Fibroblast of skin of back (primary cell): ENCODE results near the gene SETD2.

Experiments used
- DNase-seq: peaks from one replicate; pipeline ENCODE4 v3.0.0-alpha.2; 2013

The SETD2 gene

DNA sequence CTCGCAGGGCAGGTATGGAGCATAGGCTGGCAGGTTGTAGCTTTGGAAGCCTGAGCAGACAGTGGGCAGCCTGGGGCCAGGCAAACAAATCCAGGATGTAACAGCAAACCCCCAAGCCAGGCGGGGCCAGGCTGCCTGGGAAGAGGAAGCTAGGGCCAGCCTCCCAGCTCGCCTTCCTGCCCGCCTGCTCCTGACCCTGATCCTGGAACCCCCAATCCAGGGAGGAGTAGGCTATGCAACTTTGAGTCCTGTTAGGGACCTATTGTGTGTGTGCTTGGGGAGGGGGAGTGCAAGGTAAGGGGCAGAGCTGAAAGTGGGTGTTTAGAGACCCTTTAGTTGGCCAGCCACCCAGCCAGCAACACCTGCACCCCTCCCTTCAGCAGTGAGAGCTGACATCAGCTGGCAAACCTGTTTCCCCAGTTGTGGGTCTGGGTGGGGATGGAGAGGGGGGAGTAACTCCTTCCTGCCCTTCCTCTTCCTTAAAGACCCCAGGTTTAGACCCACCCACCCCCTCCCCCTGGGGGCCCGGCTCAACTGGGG, 181.9 kb downstream of the SETD2 start:
- no peak for DNase-seq

- no peak for DNase-seq
Observed at GRCh38 chr3:46979958-46980497, 183.9 kb downstream of the SETD2 start.

DNA sequence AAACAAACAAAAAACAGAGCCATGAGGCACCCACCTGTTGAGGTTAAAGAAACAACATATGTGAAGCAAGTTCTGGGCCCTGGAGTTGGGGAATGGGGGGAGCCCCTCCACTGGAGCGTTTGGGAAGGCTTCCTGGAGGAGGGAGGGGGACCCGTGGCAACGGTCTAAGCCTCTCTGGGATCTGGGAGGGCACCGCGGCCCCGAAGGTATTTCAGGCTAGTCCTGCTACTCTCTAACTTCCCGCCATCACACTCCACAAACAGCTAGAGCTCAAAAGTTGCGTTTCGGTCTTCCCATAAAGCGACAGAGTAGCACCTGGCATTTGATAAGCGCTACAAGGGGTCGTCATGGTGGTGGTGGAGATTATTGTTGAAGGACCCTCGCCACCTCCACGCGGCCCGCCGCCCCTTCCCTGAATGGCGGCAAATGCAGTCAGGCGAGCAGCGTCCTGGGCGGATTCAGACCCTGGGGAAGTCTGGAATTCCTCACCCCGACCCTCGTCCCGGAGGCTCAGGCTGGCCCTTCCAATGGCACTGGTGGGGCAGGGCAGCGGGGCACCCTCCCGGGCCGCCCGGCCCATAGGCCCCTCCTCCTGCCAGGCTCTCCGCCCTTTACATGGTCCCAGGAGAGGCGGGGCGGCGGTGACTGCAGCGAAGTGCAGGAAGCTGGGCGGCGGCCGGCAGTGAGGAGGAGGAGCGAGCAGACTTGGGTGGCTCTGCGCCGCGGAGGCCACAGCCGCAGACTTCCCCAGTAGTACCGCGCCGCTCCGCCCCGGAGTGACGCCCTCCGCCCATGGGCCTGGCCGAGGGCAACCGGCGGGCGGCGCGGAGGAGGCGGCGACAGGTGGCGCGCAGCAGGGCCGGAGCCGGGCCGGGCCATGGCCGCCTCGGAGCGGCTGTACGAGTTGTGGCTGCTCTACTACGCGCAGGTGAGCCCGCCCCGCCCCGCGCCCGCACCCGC, 184.6 kb downstream of the SETD2 start, which contains the start of gene NBEAL2:
NBEAL2 (plus strand) TSS at position 682 of the 960 bp plus-strand sequence; CDS start at position 878, 196 bp downstream.
- peak; percentile 93 for DNase-seq

DNA sequence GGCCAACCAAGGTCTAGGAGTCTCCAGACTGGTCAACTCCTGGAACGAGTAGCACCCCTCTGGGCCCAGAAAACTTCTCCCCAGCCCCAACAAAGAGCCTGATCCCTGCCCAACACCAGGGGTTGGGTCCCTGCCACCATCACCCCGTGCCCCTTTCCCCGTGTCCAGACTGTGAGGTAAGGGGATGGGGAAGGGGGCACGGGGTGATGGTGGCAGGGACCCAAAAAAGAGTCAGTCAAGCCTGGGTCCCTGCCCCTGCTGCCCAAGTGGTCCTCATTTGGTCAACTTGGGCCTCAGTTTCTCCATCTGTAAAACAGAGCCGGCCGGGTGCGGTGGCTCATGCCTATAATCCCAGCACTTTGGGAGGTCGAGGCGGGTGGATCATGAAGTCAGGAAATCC, 185.5 kb downstream of the SETD2 start:
- DNase-seq, result no peak

DNA sequence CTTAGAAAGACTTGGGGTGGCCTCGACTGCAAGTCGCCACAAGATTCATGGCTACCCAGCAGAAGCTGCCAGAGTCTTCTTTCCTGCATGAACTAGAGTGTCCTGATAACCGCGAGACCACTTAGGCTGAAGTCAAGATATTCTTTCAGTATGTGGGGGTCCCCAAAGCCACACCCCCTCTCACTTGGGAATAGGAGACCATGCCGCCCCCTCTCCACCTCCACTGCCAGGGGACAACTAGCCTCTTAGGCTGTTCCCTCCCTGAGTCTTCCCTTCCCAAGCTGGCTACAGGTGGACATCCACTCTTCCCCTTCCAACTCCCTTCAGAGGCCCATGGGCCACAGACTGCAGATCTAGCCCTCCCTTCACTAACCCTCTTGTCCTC, 186.1 kb downstream of the SETD2 start:
- no peak for DNase-seq

DNA sequence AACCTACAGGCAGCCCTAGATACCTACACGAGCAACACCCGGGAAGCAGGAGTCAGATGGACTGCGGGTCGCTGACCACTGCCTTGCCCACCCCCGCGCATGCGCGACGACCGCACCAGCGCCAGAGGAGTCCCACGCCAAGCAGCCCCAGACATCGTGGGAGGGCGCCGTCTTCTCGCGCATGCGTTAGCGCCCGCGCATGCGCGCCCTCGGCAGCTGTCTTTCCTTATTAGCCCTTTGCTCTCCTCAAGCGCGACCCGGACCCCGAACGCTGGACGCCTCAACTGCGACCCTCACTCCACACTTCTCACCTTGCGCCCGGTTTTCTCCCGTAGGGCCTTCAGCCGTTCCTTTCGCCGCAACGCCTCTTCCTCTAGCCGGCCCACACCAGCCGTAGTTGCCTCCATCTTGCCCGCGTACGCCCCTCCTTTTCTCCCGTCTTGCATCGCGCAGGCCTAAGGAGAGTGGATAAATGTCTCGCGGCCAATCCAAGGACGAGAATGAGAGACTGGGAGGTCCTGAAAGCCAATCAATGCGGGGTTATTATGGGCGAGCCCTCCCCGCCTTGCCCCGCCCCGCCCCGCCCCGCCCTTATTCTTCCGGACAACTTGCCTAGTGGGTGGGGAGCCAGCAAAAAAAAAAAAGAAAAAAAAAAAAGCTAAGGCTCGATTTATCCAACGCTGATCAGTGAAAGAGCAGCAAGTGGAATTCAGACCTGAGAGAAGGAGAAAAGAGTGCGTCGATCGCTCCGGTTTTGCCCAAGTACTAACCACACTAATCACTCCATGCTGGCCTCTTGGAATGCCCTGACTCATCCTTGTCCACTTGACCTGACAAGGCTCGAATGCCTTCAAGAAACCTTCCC, 187.4 kb downstream of the SETD2 start, which contains the start of gene CCDC12:
CCDC12 (minus strand) TSS at position 420 of the 865 bp plus-strand sequence; CDS start at position 407, 13 bp downstream.
- peak; percentile 100 for DNase-seq

DNA sequence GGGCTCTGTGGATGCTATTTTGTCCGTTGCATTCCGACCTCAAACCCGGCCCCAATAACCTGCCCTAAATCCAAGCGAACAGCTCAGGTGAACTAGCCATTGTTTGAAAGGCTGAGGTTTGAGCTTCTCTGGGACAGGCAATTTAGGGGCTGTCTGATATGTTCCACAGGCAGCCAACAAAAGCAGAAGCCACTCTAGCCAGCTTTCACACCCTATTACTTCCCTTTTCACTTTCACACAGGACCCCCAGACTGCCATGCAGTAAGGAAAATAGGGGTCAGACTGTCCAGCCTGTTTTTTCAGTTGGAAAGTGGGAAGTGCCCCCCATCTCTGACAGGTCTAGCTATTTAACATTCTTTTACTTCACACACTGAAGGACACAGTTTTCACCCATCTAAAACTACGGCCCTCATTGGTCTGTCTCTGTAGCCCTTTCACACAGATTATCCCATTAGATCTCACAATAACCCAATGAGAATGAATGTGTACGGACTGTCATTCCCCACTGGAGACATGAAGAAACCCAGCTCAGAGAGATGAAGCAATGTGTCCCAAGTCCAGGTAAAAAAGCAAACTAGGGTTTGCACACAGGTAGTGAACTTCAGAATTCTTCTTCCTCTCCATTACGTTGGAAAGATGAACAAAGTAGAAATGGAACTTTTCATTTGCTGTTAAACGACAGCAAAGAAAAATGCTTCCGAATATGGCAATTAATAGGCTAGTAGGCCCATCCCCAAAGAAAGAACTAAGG, 189.3 kb downstream of the SETD2 start:
- no peak for DNase-seq

- no peak for DNase-seq
Observed at GRCh38 chr3:46972396-46972795, 191.5 kb downstream of the SETD2 start.

DNA sequence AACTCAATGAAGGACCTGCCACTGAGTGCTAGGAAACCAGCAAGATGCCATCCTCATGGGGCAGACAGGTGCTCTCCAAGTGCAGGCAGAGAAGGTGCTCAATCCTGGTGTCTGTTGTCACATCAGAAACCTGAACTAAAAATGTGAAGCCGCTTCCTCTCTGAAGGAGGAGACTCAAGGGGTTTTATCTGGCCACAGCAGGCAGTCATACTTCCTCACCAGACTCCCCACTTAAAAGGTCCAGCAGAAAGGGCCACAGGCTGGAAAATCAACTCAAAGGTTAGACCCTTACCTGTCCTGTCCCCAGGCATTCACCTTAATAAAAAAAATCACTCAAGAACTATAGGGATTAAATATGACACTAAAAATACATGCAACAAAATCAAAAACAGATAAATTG, 192.2 kb downstream of the SETD2 start:
- DNase-seq, result no peak

GRCh38 chr3:46971151-46971550, 192.8 kb downstream of the SETD2 start:
- no peak for DNase-seq

DNA sequence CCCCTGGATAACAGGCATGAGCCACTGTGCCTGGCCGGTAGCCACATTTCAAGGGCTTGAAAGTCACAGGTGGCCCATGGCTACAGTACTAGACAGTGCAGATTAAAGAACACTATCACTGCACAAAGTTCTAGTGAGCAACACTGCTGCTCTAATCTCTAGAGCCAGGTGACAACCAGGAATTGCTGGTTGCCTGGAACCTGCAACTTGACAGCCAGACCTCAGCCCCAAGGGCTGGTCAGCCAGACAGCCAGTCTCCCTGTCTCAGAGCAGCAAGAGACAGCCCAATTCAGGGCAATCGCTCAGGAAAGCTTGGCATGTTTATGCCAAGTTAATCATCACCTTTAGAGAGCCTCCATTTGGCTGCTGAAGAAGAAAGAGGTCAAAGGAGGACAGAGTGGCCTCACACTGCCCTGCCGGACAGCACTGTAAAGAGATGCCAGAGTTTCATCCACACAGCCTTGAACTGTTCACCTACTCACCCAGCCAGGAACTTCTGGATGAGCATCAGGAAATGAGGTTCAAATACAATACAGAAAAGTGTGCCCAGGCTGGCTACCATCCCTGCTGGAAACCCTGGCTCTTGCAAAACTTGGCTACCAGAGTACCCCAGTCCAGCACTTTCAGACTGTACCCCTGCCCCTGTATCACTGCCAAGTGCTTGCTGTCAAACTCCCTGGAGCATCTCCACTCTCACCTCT, 193.4 kb downstream of the SETD2 start:
- DNase-seq, result no peak

DNA sequence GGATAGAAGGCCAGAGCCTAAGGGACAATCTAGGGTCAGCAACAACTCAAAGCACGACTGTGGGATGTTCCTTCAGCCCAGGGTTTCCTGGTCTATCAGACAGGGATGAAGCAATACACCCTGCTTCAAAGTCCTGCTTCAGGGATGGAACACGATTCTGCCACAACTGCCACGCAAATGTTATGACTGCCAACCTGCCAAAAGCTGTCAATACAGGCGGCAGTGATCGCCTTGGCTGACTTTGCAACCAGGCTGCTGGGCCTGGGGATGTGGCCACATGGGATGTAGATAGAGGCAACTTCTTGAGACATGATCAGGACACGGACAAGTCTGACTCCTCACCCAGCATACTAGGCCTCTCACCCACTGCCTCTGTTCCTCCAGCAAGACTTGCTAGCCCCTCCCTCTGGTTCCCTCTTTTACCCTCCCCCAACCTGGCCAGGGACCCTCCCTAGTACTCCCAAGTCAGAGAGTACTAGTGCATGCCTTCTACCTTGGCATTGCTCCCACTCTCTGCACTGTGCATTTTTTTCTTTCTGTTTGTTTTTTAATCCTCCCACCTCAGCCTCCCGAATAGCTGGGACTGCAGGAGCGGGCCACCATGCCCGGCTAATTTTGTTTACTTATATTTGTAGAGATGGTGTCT, 195.0 kb downstream of the SETD2 start:
- DNase-seq, result no peak

DNA sequence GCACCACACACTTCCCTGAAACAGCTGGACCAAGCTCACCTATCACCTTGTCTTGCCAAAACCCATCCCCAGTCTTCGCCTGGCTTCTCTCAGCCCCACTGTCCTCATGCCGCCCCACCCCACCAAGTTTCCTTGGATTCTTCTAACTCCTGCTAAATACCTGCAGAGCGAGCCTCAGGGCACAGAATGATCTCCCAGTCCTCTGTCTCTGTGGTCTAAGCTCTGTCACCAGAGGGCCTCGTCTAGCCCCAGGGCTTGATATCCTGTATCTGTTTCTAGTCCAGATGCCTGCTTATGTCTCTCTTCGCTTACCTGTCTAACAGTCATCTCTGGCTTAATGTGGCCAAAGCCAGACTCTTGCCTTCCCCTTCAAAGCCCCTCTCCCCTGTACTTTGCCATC, 197.1 kb downstream of the SETD2 start:
- DNase-seq, result no peak
